ENCODE measurements around the gene UQCR11.

UQCR11 gene

GRCh38 chr19:1630012-1630411, 24.8 kb upstream of the UQCR11 start:
- H3K4me3 ChIP-seq (ENCODE audit: low read depth, low read length): no peak overlapping the region
- no peak for DNase-seq (ENCODE audit: low read depth)
- no peak for TF ChIP-seq CTCF (IDR thresholded peaks at IDR 0.05; ENCODE audit: insufficient read depth, low read depth, low read length, missing control alignments)

- no peak for TF ChIP-seq CTCF (IDR thresholded peaks at IDR 0.05; ENCODE audit: insufficient read depth, low read depth, low read length, missing control alignments)
- H3K4me3 ChIP-seq (ENCODE audit: low read depth, low read length): no peak overlapping the region
- no peak for DNase-seq (ENCODE audit: low read depth)
Measured at GRCh38 chr19:1629256-1629808, 24.1 kb upstream of the UQCR11 start.

GRCh38 chr19:1627194-1627593, 21.9 kb upstream of the UQCR11 start:
- DNase-seq (ENCODE audit: low read depth): no peak
- H3K4me3 ChIP-seq (ENCODE audit: low read depth, low read length): no peak overlapping the region
- TF ChIP-seq CTCF (IDR thresholded peaks at IDR 0.05; ENCODE audit: insufficient read depth, low read depth, low read length, missing control alignments): no peak

GRCh38 chr19:1626417-1627010, 21.3 kb upstream of the UQCR11 start:
- H3K4me3 ChIP-seq (ENCODE audit: low read depth, low read length): no peak overlapping the region
- TF ChIP-seq CTCF (IDR thresholded peaks at IDR 0.05; ENCODE audit: insufficient read depth, low read depth, low read length, missing control alignments): no peak
- DNase-seq (ENCODE audit: low read depth): no peak

- peak; percentile 67 for TF ChIP-seq CTCF (IDR thresholded peaks at IDR 0.05; ENCODE audit: insufficient read depth, low read depth, low read length, missing control alignments)
- no peak overlapping the region for H3K4me3 ChIP-seq (ENCODE audit: low read depth, low read length)
- DNase-seq (ENCODE audit: low read depth): peak; percentile 58
Measured at GRCh38 chr19:1624458-1624857, 19.2 kb upstream of the UQCR11 start.

- H3K4me3 ChIP-seq (ENCODE audit: low read depth, low read length): no peak overlapping the region
- no peak for TF ChIP-seq CTCF (IDR thresholded peaks at IDR 0.05; ENCODE audit: insufficient read depth, low read depth, low read length, missing control alignments)
- DNase-seq (ENCODE audit: low read depth): no peak
Measured at GRCh38 chr19:1622541-1622940, 17.3 kb upstream of the UQCR11 start.

GRCh38 chr19:1622007-1622406, 16.7 kb upstream of the UQCR11 start:
- TF ChIP-seq CTCF (IDR thresholded peaks at IDR 0.05; ENCODE audit: insufficient read depth, low read depth, low read length, missing control alignments): no peak
- H3K4me3 ChIP-seq (ENCODE audit: low read depth, low read length): no peak overlapping the region
- no peak for DNase-seq (ENCODE audit: low read depth)
